Activated naive CD4-positive, alpha-beta T cell treated with Interleukin-2 at 50 U/mL for 16 hours (primary cell): ENCODE data around the gene TRIP10.
"Not testable (repeated sequence)": the region's sequence is repeated elsewhere in the genome, so short reads cannot be mapped to it uniquely, and the experiment has no call there.

Source experiments
- DNase-seq: peaks from one replicate; pipeline ENCODE4 v3.0.0-alpha.2; 2020

Gene TRIP10

DNA sequence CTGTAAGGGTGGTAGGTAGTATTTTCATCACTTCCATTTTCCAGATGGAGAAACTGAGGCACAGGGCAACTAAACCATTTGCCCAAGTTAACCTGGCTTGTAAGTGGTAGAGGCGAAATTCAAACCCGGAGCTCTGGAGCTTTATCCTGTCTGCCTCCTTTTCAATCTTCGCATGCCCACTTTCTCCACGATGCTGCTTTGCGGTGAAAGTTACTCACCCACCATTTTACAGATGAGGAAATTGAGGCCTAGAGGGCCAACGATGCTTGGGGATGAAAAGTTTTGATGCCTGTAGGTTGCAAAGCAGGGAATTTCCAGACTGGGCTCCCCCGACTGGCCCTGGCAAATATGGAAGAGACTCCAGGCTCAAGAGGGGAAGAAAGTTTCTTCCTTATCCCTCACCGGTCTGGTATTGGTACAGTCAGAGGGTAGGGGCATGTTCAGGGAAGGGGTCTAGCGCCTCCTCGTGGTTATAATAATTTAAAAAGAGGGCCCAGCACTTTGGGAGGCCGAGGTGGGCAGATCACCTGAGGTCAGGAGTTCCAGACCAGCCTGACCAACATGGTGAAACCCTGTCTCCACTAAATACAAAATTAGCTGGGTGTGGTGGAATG lies 29.6 kb downstream of the TRIP10 start:
- DNase-seq: no peak

DNA sequence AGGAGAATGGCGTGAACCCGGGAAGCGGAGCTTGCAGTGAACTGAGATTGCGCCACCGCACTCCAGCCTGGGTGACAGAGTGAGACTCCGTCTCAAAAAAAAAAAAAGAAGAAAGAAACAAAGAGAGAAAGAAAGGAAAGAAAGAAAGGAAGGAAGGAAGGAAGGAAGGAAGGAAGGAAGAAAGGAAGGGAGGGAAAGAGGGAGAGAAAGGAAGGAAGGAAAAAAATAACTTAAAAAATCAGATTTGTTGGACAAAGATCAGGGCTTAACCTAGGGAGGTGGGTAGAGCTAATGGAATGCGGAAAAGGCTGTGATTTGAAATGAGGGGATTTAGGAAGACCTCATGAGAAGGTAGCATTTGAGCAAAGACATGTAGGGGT lies 32.2 kb downstream of the TRIP10 start:
- DNase-seq: not testable (repeated sequence)

DNA sequence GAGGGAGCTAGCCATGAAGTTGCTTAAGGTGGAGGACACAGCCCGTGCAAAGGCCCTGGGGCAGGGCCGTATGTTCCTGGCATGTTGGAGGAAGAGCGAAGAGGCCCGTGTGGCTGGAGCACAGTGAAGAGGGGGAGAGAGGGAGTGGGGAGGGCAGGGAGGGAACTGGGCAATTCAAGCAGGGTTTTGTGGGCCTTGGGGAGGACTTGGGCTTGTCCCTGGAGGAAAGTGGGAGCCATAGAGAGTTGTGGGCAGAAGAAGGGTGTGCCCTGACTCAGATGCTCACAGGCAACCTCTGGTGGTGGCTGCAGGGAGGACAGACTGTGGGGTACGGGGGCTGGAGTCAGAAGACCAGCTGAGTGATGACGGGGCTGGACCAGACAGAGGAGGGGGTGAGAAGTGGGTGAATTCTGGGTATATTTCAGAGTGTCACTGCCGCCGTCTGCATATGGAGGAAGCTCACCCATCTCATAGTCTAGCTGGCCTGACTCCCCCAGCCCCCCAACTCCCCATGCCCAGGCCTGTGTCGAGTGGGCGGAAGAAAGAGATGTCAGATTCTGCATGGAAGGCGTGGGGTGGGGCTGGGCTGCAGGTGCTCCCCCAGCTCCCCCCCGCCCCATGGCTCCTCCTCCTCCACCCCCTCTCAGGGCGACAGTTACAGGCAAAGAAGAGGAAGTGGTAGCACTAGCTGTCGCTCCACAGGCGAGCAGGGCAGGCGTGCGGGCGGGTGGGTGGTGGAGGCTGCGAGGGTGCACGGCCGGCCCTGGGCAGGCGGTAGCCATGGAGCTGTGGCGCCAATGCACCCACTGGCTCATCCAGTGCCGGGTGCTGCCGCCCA lies 32.8 kb downstream of the TRIP10 start, which contains the start of gene VAV1:
TSS of gene VAV1 (plus strand) at position 681 of the 838 bp plus-strand sequence. CDS start at position 781, 100 bp downstream.
- peak; percentile 76 for DNase-seq

DNA sequence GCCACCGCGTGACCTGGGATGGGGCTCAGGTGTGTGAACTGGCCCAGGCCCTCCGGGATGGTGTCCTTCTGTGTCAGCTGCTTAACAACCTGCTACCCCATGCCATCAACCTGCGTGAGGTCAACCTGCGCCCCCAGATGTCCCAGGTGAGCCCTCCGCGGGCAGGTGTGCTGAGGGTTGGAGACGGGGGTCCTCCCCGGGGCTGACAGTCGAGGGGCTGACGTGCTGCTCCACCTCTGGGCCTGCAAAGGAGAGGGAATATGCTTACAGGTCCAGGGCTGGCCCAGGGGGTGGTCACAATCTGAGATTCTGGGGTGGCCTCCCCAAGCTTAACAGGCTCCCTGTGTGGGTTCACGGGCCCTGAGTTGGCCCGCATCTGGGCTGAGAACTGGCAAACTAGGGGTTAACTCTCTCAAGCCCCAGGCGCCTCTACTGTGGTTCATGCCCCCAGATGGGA lies 33.4 kb downstream of the TRIP10 start:
- no peak for DNase-seq

DNA sequence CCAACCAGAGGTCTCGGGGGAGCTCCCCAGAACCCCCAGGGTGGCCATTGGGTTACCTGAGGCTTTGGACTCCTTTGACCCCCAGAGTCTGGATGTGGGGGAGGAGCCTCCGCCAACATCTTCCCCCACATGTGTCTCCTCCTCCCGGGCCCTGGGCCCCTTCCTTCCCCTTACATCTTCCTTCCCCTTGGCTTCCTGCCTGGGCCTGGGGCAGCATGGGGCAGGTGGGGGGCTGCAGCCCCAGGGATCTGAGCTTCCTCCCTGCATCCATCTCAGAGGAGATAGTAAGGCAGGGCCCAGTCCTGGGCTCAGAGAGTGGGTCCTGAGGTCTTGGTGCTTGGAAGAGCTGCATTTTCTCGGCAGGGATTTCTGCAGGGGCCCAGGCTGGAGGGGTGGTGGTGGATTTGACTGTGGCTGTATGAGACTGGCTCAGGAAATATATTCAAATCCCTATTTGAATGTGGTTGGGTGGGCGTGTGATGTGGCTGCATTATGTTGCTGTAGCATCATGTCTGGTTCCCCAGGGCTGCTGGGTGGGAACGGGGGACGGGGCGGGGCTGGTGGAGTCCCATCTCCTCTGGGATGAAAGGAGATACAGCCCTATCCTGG lies 33.9 kb downstream of the TRIP10 start:
- peak; percentile 64 for DNase-seq

DNA sequence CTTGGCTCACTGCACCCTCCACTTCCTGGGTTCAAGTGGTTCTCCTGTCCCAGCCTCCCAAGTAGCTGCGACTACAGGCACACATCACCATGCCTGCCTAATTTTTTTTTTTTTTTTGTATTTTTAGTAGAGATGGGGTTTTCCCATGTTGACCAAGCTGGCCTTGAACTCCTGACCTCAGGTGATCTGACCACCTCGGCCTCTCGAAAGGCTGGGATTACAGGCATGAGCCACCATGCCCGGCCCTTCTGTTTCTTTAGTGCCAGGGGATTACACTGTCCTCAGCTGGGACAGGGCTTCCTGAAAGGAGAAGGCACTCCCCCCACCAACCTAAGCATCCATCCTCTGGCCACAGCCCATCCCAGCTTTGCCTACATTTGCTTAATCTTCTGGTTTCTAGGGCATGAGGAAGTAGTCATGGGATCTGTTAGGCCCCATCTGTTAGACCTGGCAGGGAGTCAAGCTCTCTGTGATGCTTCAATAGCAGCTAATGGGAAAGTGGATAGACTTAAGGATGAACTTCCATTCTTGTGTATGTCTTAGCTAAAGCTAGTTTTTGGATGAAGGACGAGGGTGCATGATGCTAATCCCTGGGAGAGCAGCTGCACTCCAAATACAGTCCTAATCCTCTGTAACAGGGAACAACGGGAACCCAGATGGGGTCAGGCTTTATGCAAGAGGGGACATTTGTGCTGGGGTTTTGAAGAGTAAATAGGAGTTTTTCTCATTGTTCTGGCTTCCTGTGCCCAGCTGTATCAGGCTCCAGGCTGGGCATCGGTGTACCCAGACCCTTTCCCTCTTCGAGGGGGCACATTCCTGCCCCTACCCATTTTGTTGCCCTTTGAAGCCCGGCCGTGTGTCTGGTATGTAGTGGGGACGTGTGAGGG lies 35.6 kb downstream of the TRIP10 start:
- no peak for DNase-seq

DNA sequence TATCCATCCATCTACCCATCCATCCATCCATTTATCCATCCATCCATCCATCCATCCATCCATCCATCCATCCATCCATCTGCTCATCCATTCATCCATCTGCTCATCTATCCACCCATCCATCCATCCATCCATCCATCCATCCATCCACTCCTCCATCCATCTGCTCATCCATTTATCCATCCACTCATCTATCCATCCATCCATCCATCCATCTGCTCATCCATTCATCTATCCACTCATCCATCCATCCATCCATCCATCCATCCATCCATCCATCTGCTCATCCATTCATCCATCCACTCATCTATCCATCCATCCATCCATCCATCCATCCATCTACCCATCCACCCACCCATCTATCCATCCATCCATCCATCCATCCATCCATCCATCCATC lies 36.6 kb downstream of the TRIP10 start:
- not testable (repeated sequence) for DNase-seq

DNA sequence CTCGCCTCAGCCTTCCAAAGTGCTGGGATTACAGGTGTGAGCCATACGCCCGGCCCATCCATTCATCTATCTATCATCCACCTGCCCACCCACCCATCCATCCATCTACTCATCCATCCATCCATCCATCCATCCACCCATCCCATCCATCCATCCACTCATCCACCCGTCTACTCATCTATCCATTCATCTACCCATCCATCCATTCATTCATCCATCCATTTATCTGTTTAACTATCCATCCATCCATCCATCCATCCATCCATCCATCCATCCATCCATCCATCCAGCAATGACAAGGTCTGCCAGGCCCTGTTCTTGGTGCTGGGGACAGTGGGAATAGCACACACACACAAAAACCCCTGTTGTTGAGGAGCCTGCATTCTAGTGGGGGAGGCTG lies 37.5 kb downstream of the TRIP10 start:
- no peak for DNase-seq

DNA sequence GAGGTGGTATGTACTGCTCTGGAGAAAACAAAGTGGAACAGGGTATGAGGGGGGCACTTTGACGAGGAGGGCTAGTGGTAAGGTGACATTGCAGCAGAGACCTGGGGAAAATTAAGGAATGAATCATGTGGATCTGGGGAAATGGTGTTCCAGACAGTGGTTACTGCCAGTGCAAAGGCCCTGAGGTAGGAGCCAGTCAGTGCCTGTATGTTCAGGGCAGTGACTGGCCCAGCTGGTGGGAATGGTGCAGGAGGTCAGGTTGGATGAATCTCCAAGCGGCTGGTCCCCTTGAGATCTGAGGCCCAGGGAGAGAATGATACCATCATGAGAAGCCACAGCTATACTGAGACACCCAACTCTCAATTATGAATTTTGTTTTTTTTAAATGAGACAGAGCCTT lies 38.0 kb downstream of the TRIP10 start:
- DNase-seq: no peak

DNA sequence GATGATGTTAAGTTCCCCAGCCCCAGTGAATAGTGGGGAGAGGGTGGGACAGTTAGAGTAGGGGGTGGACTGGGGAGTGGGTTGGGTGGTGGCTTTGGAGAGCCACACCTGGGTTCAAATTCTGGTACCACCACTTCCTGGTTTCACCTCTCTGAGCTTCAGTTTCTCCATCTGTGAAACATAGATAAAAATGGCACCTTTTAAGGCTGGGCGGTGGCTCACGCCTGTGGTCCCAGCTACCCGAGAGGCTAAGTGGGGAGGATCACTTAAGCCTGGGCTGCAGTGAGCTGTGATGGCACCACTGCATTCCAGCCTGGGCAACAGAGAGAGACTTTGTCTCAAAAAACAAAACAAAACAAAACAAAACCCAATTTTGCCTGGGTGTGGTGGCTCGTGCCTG lies 38.9 kb downstream of the TRIP10 start:
- DNase-seq: no peak

DNA sequence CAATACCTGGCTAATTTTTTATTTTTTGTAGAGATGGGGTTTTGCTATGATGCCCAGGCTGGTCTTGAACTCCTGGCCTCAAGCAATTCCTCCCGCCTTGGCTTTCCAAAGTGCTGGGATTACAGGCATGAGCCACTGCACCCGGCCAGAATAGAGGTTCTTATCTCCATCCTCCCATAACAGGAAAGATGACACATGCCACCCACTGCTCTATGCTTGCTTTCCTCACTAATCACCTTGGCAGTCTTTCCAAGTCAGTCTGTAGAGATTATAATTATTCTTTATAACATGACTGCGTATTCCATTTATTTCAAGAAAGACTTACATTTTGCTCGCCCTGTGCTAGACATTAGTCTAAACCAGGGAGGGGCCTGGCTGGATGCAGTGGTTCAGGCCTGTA lies 39.7 kb downstream of the TRIP10 start:
- no peak for DNase-seq

DNA sequence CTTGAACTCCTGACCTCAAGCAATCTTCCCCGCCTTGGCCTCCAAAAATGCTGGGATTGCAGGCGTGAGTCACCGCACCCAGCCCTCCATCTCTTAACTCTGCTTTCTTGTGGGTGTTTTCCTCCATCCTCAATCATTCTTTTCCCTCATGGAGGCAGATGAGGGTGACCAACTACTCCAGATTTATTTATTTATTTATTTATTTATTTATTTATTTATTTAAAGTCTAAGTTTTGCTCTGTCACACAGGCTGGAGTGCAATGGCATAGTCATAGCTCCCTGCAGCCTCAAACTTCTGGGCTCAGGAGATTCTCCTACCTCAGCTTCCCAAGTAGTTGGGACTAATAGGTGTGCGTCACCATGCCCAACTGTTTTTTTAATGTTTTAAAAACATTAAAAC lies 47.9 kb downstream of the TRIP10 start:
- DNase-seq: no peak

DNA sequence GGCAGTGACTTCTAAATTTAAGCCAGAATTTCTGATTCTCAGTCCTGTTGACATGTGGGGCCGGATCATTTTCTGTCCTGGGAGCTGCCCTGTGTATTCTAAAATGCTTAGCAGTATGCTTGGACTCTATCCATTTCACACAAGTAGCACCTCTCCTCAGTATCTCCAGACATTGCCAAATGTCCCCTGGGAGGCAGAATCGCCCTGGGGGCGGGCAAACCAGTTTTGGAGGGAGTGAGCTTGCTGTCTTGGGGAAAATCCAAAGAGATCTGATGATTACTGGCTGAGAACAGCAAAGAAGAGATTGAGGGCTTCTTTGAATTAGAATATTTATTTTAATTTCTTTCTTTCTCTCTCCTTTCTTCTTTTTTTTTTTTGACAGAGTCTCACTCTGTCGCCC lies 49.4 kb downstream of the TRIP10 start:
- DNase-seq: no peak

DNA sequence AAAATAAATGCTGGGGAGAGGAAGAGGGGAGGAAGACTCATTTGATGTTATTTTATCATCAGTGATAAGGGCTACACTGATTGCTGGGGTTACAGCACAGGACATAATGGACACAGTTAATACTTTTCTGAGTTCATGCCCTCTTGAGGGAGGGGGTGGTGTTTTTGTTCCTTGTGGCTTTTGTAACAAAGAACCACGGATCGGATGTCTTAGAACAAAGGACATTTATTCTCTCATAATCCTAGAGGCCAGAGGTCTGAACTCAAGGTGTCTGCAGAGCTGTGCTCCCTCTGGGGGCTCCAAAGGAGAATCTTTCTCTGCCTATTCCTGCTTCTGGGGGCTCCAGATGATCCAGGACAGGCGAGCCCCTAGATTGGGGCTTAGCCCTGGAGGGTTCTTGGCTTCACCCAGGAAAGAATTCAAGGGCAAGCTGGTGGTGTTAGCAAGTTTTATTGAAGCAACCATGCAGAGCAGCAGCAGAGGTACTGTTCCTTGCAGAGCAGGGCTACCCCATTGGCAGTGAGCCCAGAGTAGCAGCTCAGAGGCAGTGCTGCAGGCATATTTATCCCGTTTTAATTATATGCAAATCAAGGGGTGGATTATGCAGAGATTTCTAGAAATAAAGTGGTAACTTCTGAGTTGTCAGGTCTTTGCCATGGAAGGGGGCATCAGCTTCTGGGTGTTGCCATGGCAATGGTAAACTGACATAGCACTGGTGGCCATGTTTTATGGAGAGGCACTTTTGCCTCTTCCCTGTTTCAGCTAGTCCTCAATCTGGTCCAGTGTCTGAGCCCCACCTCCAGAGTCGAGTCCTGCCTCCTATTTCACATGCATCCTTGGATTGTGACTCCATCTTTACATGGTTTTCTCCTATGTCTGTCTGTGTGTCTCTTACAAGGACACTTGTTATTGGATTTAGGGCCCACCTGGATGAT lies 51.0 kb downstream of the TRIP10 start:
- no peak for DNase-seq

DNA sequence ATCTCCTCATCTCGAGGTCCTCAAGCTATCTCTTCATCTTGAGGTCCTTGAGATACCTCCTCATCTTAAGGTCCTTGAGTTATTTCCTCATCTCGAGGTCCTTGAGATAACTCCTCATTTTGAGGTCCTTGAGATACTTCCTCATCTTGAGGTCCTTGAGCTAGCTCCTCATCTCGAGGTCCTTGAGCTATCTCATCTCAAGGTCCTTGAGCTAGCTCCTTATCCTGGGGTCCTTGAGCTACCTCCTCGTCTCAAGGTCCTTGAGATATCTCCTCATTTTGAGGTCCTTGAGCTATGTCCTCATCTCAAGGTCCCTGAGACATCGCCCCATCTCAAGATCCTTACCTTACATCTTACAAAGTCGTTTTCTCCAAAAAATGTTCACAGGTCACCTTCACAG lies 51.8 kb downstream of the TRIP10 start:
- no peak for DNase-seq

DNA sequence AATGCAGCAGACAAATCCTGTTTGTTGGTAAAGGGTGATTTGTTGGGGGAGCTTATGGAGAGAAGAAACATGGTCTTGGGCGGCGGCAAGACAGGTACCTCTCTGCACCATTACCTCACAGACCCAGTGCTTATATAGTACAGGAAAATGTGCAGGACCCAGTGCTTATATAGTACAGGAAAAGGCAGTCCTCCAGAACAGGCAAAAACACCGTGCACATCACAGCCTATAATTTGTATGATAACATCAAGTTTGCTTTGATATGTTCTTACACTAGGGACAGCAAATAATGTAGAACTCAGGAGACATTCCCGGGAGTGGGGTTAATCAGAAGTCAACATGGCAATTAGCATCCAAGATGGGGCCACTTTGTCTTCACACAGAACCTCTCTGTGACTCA lies 53.9 kb downstream of the TRIP10 start:
- DNase-seq: no peak

DNA sequence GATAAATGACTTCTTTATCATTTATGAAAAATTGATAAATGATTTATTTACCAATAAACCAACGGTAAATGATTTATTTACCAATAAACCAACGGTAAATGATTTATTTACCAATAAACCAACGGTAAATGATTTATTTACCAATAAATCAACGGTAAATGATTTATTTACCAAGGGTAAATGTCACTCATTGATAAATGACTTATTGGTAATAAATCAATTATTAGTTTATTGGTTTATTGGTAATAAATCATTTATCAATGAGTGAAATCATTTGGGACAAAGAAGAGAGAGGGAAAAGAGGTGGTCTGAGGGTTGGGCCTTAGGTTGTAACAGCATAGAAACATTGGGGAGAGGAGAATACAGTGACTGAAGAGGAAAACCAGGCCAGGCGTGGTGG lies 54.5 kb downstream of the TRIP10 start:
- DNase-seq: no peak

DNA sequence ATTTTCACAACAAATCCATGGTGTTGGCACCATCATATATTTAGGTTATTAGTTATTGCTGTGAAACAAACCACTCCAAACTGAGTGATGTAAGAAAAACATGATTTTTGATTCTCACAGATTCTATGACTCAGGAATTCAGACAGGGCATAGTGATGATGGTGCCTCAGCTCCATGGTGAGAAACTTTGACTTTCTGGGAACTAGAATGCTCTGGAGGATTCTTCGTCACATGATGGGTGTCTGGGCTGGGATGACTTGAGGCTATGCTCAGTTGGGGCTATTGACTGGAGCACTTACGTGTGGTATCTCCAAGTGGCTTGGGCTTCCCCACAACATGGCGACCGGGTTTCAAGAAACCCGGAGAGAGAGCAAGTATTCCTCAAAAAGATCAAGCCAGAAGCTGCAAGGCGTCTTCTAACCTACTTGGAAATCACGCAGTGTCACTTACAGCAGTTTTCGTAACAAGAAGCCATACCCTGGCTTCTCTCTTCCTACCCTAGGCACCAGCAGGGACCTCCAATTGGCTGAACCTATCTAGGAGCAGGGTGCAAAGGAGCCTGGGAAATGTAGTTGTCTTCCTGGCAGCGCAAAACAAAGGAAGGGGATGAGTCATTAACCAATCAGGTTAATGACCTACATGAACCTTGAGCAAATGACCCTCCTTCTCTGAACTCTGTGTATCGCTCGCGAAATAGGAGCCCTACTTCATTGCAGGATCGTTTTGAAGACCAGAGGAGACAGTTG lies 55.4 kb downstream of the TRIP10 start:
- DNase-seq: no peak

DNA sequence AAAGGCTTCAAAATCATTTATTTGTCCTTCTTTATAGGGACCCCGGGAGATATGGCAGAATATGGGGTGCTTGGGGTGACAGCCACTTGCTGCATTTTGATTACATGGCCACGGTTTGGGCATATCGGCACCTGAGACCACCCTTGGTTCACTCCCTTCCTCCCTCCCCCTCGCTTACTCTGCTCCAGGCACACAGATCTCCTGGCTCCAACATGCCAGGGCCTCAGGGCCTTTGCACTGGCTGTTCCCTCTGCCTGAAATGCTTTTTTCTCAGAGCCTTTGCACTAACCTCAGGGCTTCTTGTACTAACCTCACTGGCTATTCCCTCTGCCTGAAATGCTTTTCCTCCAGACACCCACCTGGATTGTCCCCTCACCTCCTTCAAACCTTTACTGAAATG lies 56.8 kb downstream of the TRIP10 start:
- no peak for DNase-seq

DNA sequence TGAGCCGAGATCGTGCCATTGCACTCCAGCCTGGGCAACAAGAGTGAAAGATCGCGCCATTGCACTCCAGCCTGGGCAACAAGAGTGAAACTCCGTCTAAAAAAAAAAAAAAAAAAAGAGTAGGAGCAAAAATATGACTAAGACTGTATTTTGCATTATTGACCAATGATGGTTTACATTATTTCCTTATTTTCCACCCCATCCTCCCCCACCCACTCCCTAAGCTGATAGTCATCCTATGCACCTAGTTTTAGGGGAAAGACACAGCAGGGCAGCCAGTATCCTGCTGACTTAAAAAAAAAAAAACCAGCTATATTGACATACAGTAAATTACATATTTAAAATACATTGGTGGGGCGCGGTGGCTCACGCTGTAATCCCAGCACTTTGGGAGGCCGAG lies 58.2 kb downstream of the TRIP10 start:
- no peak for DNase-seq

DNA sequence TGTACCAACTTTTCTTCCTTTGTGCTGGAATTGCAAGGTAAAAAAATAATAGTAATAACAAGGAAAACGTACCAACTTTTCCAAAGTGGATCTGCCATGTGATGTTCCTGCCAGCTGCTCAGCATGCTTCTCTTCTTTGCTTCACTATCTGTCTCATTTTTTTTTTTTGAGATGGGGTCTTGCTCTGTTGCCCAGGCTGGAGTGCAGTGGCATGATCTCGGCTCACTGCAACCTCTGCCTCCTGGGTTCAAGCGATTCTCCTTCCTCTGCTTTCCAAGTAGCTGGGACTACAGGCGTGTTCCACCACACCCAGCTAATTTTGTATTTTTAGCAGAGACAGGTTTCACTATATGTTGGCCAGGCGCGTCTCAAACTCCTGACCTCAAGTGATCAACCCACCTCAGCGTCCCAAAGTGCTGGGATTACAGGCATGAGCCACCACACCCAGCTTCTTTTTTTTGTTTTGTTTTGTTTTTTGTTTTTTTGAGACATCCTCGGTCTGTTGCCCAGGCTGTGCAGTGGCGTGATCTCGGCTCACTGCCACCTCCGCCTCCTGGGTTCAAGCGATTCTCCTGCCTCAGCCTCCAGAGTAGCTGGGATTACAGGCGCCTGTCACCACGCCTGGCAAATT lies 60.8 kb downstream of the TRIP10 start:
- not testable (repeated sequence) for DNase-seq
